OCI-LY7 (cell line): ENCODE results near the gene HBE1.

ENCODE experiments used
- EZH2phosphoT487 ChIP-seq: fragments of 200-600 bp; sonication (generic); IDR thresholded peaks from 2 replicates; pipeline ENCODE4 v1.6.1; 2018; ENCODE audit warnings: low read depth, borderline replicate concordance, mild to moderate bottlenecking, mixed run types, antibody characterized with exemption, low read length, moderate library complexity, mixed read lengths
- TF ChIP-seq, protein P1 (sequence below): fragments of 200-600 bp; sonication (generic); conservative IDR thresholded peaks from 2 replicates; pipeline ENCODE4 v1.5.1; 2014; ENCODE audit warnings: mild to moderate bottlenecking, antibody characterized with exemption, low read length, moderate library complexity, mixed read lengths

DNA sequence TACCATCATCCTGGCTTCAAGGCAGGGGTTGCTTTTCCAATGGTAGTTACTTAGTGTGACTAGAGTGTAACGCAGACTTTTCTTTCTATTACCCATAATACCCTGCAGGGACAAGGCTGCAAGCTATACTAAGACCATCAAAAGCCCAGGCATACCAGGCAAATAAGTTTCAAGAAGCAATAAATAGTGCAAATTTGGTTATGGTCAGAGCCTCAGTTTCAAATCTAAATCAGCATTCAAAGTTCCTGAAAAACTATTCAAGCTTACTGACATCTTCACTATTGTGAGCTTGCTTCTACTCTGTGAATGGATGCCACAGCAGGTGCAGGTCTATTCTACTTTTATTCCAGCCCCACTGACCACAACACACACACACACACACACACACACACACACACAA lies 40.4 kb downstream of the HBE1 start:
- TF ChIP-seq, protein P1, sequence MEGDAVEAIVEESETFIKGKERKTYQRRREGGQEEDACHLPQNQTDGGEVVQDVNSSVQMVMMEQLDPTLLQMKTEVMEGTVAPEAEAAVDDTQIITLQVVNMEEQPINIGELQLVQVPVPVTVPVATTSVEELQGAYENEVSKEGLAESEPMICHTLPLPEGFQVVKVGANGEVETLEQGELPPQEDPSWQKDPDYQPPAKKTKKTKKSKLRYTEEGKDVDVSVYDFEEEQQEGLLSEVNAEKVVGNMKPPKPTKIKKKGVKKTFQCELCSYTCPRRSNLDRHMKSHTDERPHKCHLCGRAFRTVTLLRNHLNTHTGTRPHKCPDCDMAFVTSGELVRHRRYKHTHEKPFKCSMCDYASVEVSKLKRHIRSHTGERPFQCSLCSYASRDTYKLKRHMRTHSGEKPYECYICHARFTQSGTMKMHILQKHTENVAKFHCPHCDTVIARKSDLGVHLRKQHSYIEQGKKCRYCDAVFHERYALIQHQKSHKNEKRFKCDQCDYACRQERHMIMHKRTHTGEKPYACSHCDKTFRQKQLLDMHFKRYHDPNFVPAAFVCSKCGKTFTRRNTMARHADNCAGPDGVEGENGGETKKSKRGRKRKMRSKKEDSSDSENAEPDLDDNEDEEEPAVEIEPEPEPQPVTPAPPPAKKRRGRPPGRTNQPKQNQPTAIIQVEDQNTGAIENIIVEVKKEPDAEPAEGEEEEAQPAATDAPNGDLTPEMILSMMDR, result no peak
- TF ChIP-seq EZH2phosphoT487, result no peak
